H1 (cell line): ENCODE data around the gene IL19. TPM values are rescaled to one million over a fixed set of nuclear protein-coding genes. Genes with fewer than 3 reads are reported as not detected.

ENCODE experiments used
- CTCF ChIA-PET: fragments of 300-600 bp; sonication (Branson Sonifier 250); formaldehyde crosslinking; loops from one replicate; lab custom pipeline; 2021; ENCODE audit not compliant: partially characterized antibody; lab: Charles Lee
- POLR2A ChIA-PET: fragments of 300-600 bp; sonication (Branson Sonifier 250); formaldehyde crosslinking; loops from one replicate; lab custom pipeline; 2021; ENCODE audit warnings: inconsistent platforms; ENCODE audit not compliant: partially characterized antibody; lab: Charles Lee
- DNase-seq, 2 experiments: peaks; one replicate each; pipeline versions ENCODE4 v3.0.0 to v3.0.0-alpha.2; 2010 to 2022; ENCODE audit warnings: low spot score in 2 of 2, low read depth in 1 of 2, mixed read lengths in 1 of 2
- FAIRE-seq: peaks from 2 replicates; lab custom pipeline; 2011; peaks lifted over from hg19 to GRCh38; lab: Jason Lieb, UNC
- H2AFZ ChIP-seq: 2 replicates; pipeline ENCODE4 v1.8.1; 2012; ENCODE audit warnings: low read length, inconsistent platforms
- H2AK5ac ChIP-seq: 2 replicates; pipeline ENCODE4 v1.6.1; 2013; ENCODE audit warnings: low read depth, low read length
- H2BK120ac ChIP-seq: replicated peaks from 2 replicates; pipeline ENCODE3; 2013; ENCODE audit warnings: low read depth, low read length, inconsistent platforms
- H2BK12ac ChIP-seq: 2 replicates; pipeline ENCODE4 v1.6.1; 2013; ENCODE audit warnings: low read depth, low read length
- H2BK15ac ChIP-seq: 2 replicates; pipeline ENCODE4 v1.6.1; 2013; ENCODE audit warnings: low read length
- H2BK20ac ChIP-seq: 2 replicates; pipeline ENCODE4 v1.6.1; 2013; ENCODE audit warnings: low read length
- H2BK5ac ChIP-seq: 2 replicates; pipeline ENCODE4 v1.6.1; 2013; ENCODE audit warnings: low read depth, low read length
- H3K14ac ChIP-seq: 2 replicates; pipeline ENCODE4 v1.6.1; 2013; ENCODE audit warnings: inconsistent platforms; ENCODE audit not compliant: insufficient read length
- H3K18ac ChIP-seq: 2 replicates; pipeline ENCODE4 v1.6.1; 2013; ENCODE audit warnings: low read length; ENCODE audit errors: extremely low read depth
- H3K23ac ChIP-seq: 2 replicates; pipeline ENCODE4 v1.6.1; 2013; ENCODE audit warnings: inconsistent platforms; ENCODE audit not compliant: insufficient read length
- H3K23me2 ChIP-seq: 2 replicates; pipeline ENCODE4 v1.6.1; 2013; ENCODE audit warnings: low read depth, low read length
- H3K27ac ChIP-seq: 2 replicates; pipeline ENCODE4 v1.6.1; 2011; ENCODE audit warnings: low read depth, low read length, inconsistent platforms
- H3K27me3 ChIP-seq, 4 experiments: replicated peaks in 1 of 4; 1 replicate in 1 of 4; 2 replicates in 3 of 4; pipeline versions ENCODE4 v1.6.1 to v1.8.1; 2011 to 2013; ENCODE audit warnings: low read length in 3 of 4, mild to moderate bottlenecking in 3 of 4, inconsistent platforms in 2 of 4, mixed read lengths in 2 of 4, moderate library complexity in 1 of 4; ENCODE audit not compliant: control insufficient read depth in 3 of 4, insufficient read depth in 3 of 4; ENCODE audit errors: extremely low read depth in 1 of 4
- H3K36me3 ChIP-seq, 4 experiments: 2 replicates each; pipeline versions ENCODE4 v1.6.1 to v1.8.1; 2011 to 2013; ENCODE audit warnings: mild to moderate bottlenecking in 4 of 4, low read length in 3 of 4, moderate library complexity in 2 of 4, control low read depth in 1 of 4, inconsistent platforms in 1 of 4; ENCODE audit not compliant: insufficient read depth in 4 of 4, control insufficient read depth in 2 of 4
- H3K4ac ChIP-seq: replicated peaks from 2 replicates; pipeline ENCODE3; 2013; ENCODE audit warnings: low read length, low read depth, mixed read lengths, inconsistent platforms; ENCODE audit not compliant: insufficient read length
- H3K4me1 ChIP-seq, 4 experiments: replicated peaks in 1 of 4; 1 replicate in 1 of 4; 2 replicates in 3 of 4; pipeline versions ENCODE4 v1.6.1 to v1.8.1; 2011 to 2013; ENCODE audit warnings: low read length in 3 of 4, inconsistent platforms in 2 of 4, mixed read lengths in 1 of 4; ENCODE audit not compliant: insufficient read depth in 4 of 4, control insufficient read depth in 3 of 4
- H3K4me2 ChIP-seq, 2 experiments: 2 replicates each; pipeline versions ENCODE4 v1.6.1 to v1.8.1; 2011 to 2013; ENCODE audit warnings: low read depth in 2 of 2, low read length in 2 of 2, control low read depth in 1 of 2, inconsistent platforms in 1 of 2, mild to moderate bottlenecking in 1 of 2; ENCODE audit not compliant: insufficient read depth in 1 of 2
- H3K4me3 ChIP-seq, 4 experiments: fragments of 200-600, 300-600 bp in 1 of 4; sonication (generic), shearing (Covaris generic), sonication (Bioruptor Twin) in 1 of 4; 2 replicates each; pipeline versions ENCODE4 v1.5.1 to v1.8.1; 2011 to 2016; ENCODE audit warnings: low read length in 4 of 4, low read depth in 3 of 4, control low read depth in 2 of 4, inconsistent platforms in 2 of 4, mild to moderate bottlenecking in 2 of 4, mixed read lengths in 1 of 4, moderate library complexity in 1 of 4; ENCODE audit not compliant: insufficient read depth in 2 of 4; ENCODE audit errors: extremely low read depth in 1 of 4
- H3K56ac ChIP-seq: replicated peaks from 2 replicates; pipeline ENCODE3; 2013; ENCODE audit warnings: low read depth, mild to moderate bottlenecking, mixed read lengths, low read length, inconsistent platforms; ENCODE audit not compliant: insufficient read length
- H3K79me1 ChIP-seq: 2 replicates; pipeline ENCODE4 v1.6.1; 2013; ENCODE audit warnings: low read depth, low read length, control low read depth
- H3K79me2 ChIP-seq, 2 experiments: 2 replicates each; pipeline versions ENCODE4 v1.6.1 to v1.8.1; 2012 to 2013; ENCODE audit warnings: low read length in 2 of 2, mild to moderate bottlenecking in 2 of 2, inconsistent platforms in 1 of 2; ENCODE audit not compliant: insufficient read depth in 2 of 2, control insufficient read depth in 1 of 2
- H3K9ac ChIP-seq, 4 experiments: replicated peaks in 1 of 4; 1 replicate in 1 of 4; 2 replicates in 3 of 4; pipeline versions ENCODE4 v1.6.1 to v1.8.1; 2011 to 2013; ENCODE audit warnings: low read depth in 3 of 4, low read length in 3 of 4, control low read depth in 2 of 4, mild to moderate bottlenecking in 2 of 4, moderate library complexity in 2 of 4, inconsistent platforms in 1 of 4; ENCODE audit errors: extremely low read depth in 1 of 4
- H3K9me3 ChIP-seq, 2 experiments: 2 replicates each; pipeline versions ENCODE4 v1.6.1 to v1.8.1; 2012 to 2013; ENCODE audit warnings: mild to moderate bottlenecking in 2 of 2, moderate library complexity in 2 of 2, control low read depth in 1 of 2, inconsistent platforms in 1 of 2, low read depth in 1 of 2, low read length in 1 of 2, mixed read lengths in 1 of 2; ENCODE audit not compliant: insufficient read depth in 2 of 2
- H4K20me1 ChIP-seq, 2 experiments: replicated peaks in 1 of 2; 2 replicates each; pipeline versions ENCODE3 to v1.8.1; 2011 to 2013; ENCODE audit warnings: inconsistent platforms in 2 of 2, low read length in 2 of 2, mild to moderate bottlenecking in 1 of 2; ENCODE audit not compliant: insufficient read depth in 2 of 2, control insufficient read depth in 1 of 2
- H4K5ac ChIP-seq: 2 replicates; pipeline ENCODE4 v1.6.1; 2013; ENCODE audit warnings: low read length, low read depth, mixed read lengths, inconsistent platforms; ENCODE audit not compliant: insufficient read length
- H4K8ac ChIP-seq: 2 replicates; pipeline ENCODE4 v1.8.0; 2013; ENCODE audit warnings: mild to moderate bottlenecking, moderate library complexity, low read length, inconsistent platforms; ENCODE audit not compliant: insufficient read depth; ENCODE audit errors: extremely low read depth
- H4K91ac ChIP-seq: replicated peaks from 2 replicates; pipeline ENCODE3; 2013; ENCODE audit warnings: low read length, mixed read lengths, inconsistent platforms; ENCODE audit not compliant: insufficient read length
- E2F6 ChIP-seq: IDR thresholded peaks from 2 replicates; pipeline ENCODE4 v1.6.1; 2012; ENCODE audit warnings: inconsistent platforms
- GABPA ChIP-seq: IDR thresholded peaks from 2 replicates; pipeline ENCODE4 v1.6.1; 2011; ENCODE audit warnings: mild to moderate bottlenecking, low read length, moderate library complexity, borderline replicate concordance; ENCODE audit not compliant: insufficient read depth
- HDAC2 ChIP-seq, 2 experiments: fragments of 300-600 bp in 1 of 2; sonication (generic) in 1 of 2; IDR thresholded peaks; 2 replicates each; pipeline ENCODE4 v1.6.1; 2011 to 2012; ENCODE audit warnings: low read depth in 2 of 2, low read length in 2 of 2, mild to moderate bottlenecking in 2 of 2, moderate library complexity in 2 of 2, borderline replicate concordance in 1 of 2, inconsistent platforms in 1 of 2
- MAFK ChIP-seq: IDR thresholded peaks from 2 replicates; pipeline ENCODE4 v1.6.1; 2012; ENCODE audit warnings: low read depth, mild to moderate bottlenecking, improper control_type of control experiment, low read length
- RFX5 ChIP-seq: IDR thresholded peaks from 2 replicates; pipeline ENCODE4 v1.6.1; 2011; ENCODE audit warnings: low read depth, low read length, improper control_type of control experiment, borderline replicate concordance
- RXRA ChIP-seq: IDR thresholded peaks from 2 replicates; pipeline ENCODE4 v1.6.1; 2011; ENCODE audit warnings: low read depth, mild to moderate bottlenecking, low read length, moderate library complexity; ENCODE audit not compliant: insufficient read depth
- SIN3A ChIP-seq, 2 experiments: IDR thresholded peaks in 1 of 2; conservative IDR thresholded peaks in 1 of 2; 2 replicates each; pipeline ENCODE4 v1.6.1; 2011 to 2012; ENCODE audit warnings: low read length in 2 of 2, improper control_type of control experiment in 1 of 2, low read depth in 1 of 2, mild to moderate bottlenecking in 1 of 2
- SIRT6 ChIP-seq: IDR thresholded peaks from one replicate; pipeline ENCODE4 v1.7.1; 2012; ENCODE audit warnings: low read length, inconsistent platforms
- TAF1 ChIP-seq: IDR thresholded peaks from 2 replicates; pipeline ENCODE4 v1.6.1; 2011; ENCODE audit warnings: mild to moderate bottlenecking, low read depth, low read length
- WGBS, 2 experiments: shearing (Covaris generic) in 1 of 2; methylation state at CpG; one replicate each; pipeline versions ENCODE4 v1.1.6 to v1.1.7; 2013 to 2015; ENCODE audit warnings: low lambda C conversion rate in 2 of 2, mixed read lengths in 2 of 2, inconsistent platforms in 1 of 2, low coverage in 1 of 2, missing lambda C conversion rate in 1 of 2; ENCODE audit not compliant: insufficient replicate concordance in 2 of 2, insufficient coverage in 1 of 2, insufficient read length in 1 of 2; ENCODE audit errors: extremely low coverage in 1 of 2, missing lambda C conversion rate in 1 of 2; 5-methylcytosine and 5-hydroxymethylcytosine counted together
- polyA plus RNA-seq, 7 experiments: library from polyadenylated mRNA; depleted of rRNA in 3 of 7; stranded (reverse) in 5 of 7; unstranded in 2 of 7; fragments of >200 nt in 5 of 7; fragments of 200-250 nt in 2 of 7; gene quantifications; 1 replicate in 5 of 7; 2 replicates in 1 of 7; 4 replicates in 1 of 7; pipeline versions ENCODE4 v1.2.1 to v1.2.3, GENCODE V29; 2011 to 2013; ENCODE audit warnings: missing spikeins in 2 of 7, mixed read lengths in 2 of 7
- total RNA-seq: library from RNA; stranded (reverse); fragmentation: NEBNext Ultra II Directional; extraction: Animal tissue kit (Norgen Biotek cat#: 25700); gene quantifications from 2 replicates; pipeline ENCODE4 v1.2.1, GENCODE V29; 2021

Gene IL19
- total and polyA plus RNA-seq, 2 of the 8 experiments (the other 6 are each of a cell fraction or from before 2014, with no cell fraction given): not detected

- Histone ChIP-seq H3K4me1 (no peaks in the 10 kb centered on the region; a peak in 1 of 7 replicates), H3K27ac (no peak overlapping the region), H2BK12ac (no peak overlapping the region), H4K8ac (no peak overlapping the region), H3K27me3 (peaks cover 0 to 2% (median 0%) of the 10 kb centered on the region in 4 experiments; a peak in 2 of 7 replicates), H3K23me2 (no peaks in the 10 kb centered on the region), H2AK5ac (no peak overlapping the region), H2BK15ac (no peak overlapping the region), H3K18ac (no peak overlapping the region), H4K20me1 (no peaks in the 10 kb centered on the region), H3K23ac (no peak overlapping the region), H3K56ac (no peak overlapping the region), H3K4me3 (no peak overlapping the region), H3K79me1 (no peaks in the 10 kb centered on the region)
- CTCF ChIA-PET: interaction anchor here (0.6 to 5.4 kb wide), 18 partner anchors 9 to 1178 kb away, joined by 3 to 43 read pairs (median 4); no protein-coding TSS in a partner anchor
- 84% methylated on average over 5 of the region's 5 CpGs; no CpG with 5 or more reads in 1 of the 2 experiments for WGBS, 2 experiments
- DNase-seq (no peak), FAIRE-seq (no peak)
- TF ChIP-seq GABPA (no peak), MAFK (no peak), HDAC2 (IDR thresholded peaks at IDR 0.05; ENCODE audit: borderline replicate concordance in 1 of 2, low read depth in 2 of 2, low read length in 2 of 2) (no peak), SIN3A (conservative IDR thresholded peaks at IDR 0.05 in 1 of 2, IDR thresholded peaks at IDR 0.05 in 1 of 2; ENCODE audit: low read depth in 1 of 2, low read length in 2 of 2) (no peak), RXRA (no peak), E2F6 (no peak), SIRT6 (no peak), TAF1 (no peak), RFX5 (no peak)
- TF ChIP-seq, all 59 proteins: peak for 0
- H4K5ac ChIP-seq: no peak overlapping the region
- POLR2A ChIA-PET: no interaction called here
- H3K14ac ChIP-seq: no peak overlapping the region
- H2AFZ ChIP-seq: no peak overlapping the region
- H3K36me3 ChIP-seq: no peaks in the 10 kb centered on the region
- H3K4me2 ChIP-seq: no peak overlapping the region
- H2BK20ac ChIP-seq: no peak overlapping the region
- no peak overlapping the region for H3K9ac ChIP-seq
- H3K4ac ChIP-seq: no peak overlapping the region
- H4K91ac ChIP-seq: no peak overlapping the region
- no peak overlapping the region for H2BK5ac ChIP-seq
- no peaks in the 10 kb centered on the region for H3K9me3 ChIP-seq
- no peaks in the 10 kb centered on the region for H3K79me2 ChIP-seq
- no peak overlapping the region for H2BK120ac ChIP-seq
Measured at GRCh38 chr1:206786212-206786886, 15.8 kb downstream of the IL19 start.
